Esophagus mucosa (tissue), 1 donor: ENCODE measurements around the gene ADRA1B. TPM values are rescaled to one million over a fixed set of nuclear protein-coding genes. Genes with fewer than 3 reads are reported as not detected.

Experiments
- ATAC-seq: fragments of 200-7000 bp; cut with Tn5 transposase; one replicate; pipeline ENCODE4 v1.9.1; 2020
- total RNA-seq: library from RNA; stranded (reverse); gene quantifications from one replicate; pipeline ENCODE4 v1.2.4, GENCODE V29; 2023
- donor health status: DM: yes; HTN: yes; CAD: no.

Gene ADRA1B
- total RNA-seq, 1 donor from 2014 or later, result not detected

DNA sequence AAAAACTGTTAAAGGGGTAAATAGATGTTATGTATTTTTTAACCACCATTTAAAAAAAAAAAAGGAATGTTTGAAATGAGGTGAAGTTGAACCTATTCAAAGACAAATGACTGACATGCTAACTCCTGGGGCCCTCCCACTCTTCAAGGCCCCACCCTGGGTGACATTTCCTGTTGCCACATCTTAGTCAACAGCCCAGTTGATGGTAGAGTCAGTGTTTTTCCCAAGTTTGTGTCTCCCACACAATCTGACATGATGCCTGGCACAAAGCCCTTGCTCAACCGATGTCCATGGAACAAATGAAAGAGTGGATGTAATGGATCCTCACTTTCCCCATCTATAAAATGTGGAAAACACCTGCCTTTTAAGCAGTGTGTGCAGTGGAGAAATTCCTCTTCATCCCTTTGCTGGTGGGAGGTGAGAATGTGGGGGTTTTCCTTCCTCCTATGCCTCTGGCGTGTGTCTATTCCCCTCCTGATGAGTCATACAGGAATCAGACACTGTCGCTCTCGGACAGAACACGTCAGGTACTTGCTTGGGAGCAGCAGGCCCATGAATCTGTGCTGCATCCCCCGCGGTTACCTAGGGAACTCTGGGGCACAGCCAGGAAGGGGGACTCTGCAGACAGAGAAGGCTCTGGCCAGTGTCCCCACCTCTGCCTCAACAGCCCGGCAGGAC lies 13.7 kb upstream of the ADRA1B start:
- no peak for ATAC-seq

DNA sequence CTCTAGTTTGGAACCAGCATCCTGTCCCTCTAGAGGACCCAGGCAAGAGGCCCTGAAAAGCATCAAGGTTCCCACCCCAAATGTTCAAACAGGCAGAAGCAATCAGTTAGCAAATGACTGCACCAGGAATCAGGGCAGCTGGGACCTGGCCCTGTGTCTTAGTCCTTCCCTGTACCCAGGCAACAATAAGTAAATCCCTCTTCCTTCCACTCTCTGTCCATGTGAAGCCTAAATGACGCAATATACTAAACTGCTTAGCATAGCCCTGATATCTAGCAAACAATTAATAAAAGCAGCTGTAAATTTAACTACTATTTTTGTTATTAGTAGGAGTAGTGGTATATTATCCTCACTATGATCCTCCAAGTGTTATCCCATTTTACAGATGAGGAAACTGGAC lies 13.2 kb upstream of the ADRA1B start:
- ATAC-seq, result no peak

DNA sequence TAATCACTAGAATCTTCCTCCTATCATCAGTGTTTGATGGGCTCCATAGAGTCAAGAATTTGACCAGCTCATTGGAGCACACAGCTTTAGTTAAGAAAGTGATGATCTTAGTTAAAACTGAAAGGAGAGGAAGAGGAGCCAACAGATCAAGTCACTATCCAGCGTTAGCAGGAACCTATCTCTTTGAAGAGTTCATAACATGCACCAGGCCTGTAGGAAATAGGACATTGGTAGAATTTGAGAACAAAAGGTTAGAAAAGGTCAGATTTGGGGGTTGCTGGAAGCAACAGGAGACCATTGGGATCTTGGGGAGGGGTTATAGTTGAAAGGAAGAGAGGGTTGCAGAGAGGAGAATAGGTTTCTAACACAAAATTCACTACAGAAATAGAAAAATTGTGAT lies 11.4 kb upstream of the ADRA1B start:
- no peak for ATAC-seq

DNA sequence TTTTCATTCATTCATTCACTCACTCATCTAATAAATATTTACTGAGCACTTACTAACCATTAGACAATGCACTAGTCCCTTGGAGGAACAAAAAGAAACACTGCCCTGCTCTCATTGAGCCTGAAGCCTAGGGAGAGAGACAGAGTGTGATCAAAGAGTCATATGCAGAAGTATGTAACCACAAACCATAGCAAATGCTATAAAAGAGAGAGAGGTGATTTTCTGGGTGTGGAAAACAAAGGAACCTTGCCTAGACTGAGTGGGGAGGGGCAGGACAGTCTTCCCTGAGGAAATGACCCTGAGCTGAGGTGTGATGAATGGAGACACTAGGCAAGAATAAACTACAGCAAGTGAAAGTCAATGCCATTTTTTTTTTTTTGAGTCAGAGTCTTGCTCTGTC lies 10.8 kb upstream of the ADRA1B start:
- peak; percentile 87 for ATAC-seq

DNA sequence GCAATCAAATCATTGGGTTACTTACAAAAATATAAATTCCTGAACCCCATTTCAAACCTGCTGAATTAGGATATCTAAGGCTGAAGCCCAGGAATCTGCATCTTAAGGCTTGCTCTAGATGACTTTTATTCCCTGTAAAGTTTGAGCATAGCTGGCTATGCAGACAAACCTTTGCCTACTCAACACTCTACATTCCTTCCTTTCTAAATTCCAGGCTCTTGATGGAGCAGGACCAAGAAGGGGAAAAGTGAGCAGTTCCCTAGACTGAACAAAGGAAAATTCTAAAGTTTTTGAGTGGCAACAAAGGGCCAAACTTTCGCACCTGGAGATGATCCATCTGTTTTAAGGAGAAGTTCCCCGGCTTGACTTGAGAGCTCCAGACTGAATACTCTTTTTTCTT lies 9.8 kb upstream of the ADRA1B start:
- ATAC-seq, result no peak

DNA sequence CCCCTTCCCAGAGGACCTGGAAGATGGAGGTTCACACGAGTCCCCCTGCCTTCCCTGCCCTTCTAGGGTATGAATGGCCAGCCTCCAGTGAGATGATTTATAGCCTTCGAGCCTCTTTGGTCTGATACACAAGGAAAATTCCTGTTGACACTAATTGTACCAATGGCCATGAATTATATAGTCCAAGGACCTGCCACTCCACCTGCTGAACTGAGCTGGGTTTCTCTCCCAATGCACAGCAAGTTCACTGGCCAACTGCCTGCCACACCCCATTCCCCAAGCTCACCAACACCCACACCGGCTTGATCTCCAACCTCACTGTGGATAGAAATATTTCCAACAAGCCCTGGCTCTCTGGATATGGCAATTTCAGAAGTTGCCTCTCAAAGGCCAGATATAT lies 9.3 kb upstream of the ADRA1B start:
- ATAC-seq, result peak; percentile 41

DNA sequence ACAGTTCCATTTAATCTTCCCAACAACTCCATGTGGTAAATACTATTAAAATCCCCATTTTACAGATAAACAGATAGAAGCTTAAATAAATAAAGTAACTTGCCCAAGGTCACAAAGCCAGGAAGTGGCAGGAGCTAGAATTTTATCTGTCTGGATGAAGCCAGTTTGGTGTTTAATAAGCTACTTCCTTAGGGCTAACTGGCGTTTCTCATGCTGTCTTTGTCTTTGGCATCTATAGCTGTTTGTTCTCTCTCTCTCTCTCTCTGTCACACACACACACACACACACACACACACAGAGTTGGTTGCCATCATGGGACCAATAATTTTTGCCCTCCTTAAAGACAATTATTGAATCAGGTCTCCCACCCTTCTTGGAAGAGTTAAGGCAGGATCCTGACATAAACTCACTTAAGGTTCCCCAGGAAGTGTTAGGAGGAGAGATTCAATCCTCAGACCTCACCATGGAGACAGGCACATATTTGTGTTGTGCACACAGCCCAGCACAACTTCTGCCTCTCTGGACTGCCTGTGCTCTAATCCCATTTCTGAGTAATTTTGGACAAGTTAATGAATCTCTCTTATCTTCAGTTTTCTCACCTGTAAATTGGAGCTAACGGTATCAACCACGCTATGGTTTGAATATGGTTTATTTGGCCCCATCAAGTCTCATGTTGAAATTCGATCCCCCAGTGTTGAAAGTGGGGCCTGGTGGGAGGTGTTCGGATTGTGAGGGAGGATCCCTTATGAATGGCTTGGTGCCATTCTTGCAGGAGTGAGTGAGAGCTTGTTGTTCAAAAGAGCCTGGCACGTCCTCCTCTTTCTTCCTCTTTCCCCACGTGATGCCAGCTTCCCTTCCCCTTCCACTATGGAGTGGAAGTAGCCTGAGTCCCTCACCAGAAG lies 8.3 kb upstream of the ADRA1B start:
- ATAC-seq, result no peak

DNA sequence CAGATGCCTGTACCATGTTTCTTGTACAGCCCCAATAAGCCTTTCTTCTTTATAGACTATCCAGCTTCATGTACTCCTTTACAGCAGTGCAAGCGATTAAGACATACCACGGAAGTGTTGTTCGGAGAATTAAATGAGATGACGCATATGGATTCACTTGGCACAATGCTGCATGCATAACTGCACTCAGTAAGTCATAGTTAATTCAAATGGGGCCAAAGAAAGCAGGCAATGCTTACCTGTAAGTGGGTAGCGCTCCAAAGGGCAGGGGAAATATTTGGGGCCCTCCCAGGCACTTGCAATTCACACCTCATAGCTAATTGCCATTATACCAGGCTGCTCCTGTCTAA lies 7.7 kb upstream of the ADRA1B start:
- ATAC-seq, result peak; percentile 77

DNA sequence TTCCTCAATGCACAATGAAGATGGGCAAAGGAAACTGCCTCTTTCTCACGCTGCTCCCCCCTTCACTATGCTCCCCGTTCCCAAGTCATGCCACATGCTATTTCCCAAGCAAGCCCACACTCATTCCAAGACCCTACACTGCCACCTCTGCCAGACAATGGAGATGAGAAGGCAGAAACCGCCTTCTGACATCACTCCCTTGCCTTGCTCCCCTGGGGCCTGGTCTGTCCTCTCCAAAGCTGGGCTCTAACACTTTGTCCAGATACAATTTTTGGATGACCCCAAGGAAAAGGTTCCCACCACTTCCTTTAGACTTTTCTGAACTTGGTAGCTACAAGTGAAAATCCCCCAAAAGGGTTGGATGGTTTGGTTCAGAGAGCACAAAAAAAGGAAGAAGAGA lies 7.2 kb upstream of the ADRA1B start:
- ATAC-seq, result no peak

DNA sequence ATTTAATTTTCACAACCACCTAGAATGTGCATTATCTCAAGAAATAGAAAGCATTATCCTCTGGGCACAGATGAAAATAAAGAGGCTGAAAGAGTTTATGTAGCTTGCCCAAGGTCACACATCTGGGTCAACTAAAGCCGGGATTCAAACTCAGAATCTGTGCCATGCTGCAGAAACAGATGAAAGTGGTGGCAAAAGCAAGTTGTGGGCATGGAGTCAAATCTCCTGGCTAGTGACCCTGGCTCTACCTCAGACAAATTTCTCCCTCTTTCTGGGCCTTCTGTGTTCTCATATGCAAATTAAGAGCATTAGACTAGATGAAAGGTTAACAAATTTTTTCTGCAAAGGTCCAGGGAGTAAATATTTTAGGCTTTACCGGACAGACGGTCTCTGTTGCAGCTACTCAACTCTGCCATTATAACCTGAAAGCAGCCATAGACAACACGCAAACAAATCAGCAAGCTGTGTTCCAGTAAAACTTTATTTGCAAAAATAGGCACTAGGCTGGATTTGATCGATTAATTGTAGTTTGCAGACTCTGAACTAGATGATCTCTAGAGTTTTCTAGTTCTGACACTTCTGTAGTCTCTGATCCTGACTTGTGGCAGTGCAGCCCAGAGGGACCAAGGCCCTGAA lies 6.0 kb upstream of the ADRA1B start:
- no peak for ATAC-seq

DNA sequence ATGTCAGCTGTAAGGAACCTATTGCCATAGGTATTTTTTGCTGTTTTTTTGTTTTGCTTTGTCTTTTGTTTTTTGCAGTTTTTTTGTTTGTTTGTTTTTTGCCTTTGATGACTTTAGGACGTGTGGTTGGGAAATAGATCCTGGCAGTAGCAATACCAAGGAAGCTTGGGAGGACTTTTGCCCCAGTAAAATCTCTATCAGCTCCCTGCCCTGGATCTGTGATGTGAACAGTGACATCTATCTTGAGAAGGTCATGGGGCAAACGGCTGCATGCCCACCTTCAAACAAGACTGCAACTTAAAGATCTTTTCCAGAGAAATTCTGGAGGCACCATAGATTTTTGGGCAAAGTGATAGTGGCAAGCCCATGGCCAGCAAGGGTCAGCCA lies 5.4 kb upstream of the ADRA1B start:
- no peak for ATAC-seq

DNA sequence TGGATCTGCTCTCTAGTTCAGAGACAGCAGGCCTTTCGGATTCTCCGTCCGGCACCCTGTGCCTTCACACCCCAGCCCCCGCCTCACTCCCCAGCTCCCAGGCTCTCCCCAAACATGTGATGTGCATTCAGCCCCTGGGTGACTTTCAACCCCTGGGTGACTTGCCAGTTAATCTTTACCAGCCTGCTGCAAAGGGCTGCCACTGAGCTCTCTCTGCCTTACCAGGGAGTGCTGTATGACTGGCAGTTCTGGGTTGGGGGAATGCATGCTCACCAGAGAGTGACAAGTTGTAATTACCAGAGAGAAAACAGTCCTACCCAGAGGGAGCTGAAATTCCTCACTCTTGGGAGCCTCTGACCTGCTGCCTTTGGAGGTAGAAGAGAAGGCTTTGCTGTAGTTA lies 4.9 kb upstream of the ADRA1B start:
- ATAC-seq, result no peak

DNA sequence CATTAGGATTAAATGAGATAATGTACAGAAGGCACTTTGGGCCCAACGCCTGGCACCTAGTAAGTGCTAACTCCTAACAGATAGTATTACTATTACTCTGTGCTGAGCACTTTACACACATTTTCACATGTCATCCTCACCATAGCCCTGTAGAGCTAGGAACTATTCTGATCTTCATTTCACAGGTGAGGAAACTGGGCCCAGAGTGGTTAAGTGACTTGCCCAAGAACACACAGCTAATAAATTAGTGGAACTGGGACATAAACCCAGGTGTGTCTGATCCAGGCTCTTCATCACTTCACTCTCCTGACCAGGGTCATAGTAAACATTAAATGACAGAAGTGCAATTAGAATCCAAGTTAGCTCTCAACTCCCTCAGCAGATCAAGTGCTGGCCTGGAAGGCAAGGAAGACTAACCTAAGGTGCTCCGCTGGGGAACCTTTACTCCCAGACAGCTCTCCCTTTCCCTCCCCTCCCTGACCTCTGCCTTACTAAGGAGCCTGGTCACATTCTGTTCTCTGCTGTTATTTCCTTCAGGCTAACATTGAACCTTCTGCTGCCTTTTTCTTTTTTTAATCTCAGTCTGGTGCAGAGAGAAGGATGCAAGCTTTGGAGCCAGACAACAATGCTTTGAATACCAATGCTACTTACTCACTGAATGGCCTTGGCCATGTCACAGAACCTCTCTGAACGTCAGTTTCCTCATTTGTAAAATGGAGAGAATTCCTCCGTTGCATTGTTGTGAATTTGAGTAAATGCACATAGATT lies 4.1 kb upstream of the ADRA1B start:
- ATAC-seq, result peak; percentile 12

DNA sequence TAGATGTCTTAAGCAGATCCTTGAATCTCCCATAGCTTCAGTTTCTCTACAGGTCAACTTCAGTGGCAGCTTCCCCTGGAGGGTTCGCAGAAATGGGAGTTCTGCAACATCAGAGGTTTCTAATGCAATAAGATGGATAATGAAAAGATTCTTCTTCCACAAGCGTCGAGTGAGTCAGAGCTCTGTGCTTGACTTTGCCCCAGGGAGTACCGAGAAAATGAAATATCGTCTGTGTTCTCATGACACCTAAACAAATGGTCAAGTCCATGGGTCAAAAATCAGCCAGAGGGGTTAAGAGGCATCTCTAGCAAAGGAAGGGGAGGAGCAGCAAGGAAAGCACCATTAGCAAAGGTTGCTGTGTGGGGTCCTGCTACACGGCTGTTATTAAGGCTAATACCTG lies 3.2 kb upstream of the ADRA1B start:
- ATAC-seq, result peak; percentile 19

DNA sequence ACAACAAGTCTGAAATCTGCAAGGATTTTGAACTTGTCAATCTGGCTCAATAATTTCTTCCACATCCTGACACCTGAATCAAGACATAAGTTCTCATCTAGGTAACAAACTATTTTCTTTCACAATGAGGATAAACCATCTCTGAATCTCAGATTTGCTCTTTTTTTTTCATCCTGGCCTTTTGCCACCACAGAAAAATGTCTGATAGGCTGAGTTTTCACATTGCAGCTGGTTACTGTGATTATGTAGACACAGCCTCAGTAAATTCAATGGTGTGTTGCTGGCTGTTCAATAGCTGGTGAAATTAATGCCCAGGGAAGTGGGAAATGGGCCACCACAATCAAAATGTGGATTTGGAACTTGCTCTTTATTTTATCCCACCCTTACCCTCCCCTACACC lies 2.8 kb upstream of the ADRA1B start:
- ATAC-seq, result no peak

DNA sequence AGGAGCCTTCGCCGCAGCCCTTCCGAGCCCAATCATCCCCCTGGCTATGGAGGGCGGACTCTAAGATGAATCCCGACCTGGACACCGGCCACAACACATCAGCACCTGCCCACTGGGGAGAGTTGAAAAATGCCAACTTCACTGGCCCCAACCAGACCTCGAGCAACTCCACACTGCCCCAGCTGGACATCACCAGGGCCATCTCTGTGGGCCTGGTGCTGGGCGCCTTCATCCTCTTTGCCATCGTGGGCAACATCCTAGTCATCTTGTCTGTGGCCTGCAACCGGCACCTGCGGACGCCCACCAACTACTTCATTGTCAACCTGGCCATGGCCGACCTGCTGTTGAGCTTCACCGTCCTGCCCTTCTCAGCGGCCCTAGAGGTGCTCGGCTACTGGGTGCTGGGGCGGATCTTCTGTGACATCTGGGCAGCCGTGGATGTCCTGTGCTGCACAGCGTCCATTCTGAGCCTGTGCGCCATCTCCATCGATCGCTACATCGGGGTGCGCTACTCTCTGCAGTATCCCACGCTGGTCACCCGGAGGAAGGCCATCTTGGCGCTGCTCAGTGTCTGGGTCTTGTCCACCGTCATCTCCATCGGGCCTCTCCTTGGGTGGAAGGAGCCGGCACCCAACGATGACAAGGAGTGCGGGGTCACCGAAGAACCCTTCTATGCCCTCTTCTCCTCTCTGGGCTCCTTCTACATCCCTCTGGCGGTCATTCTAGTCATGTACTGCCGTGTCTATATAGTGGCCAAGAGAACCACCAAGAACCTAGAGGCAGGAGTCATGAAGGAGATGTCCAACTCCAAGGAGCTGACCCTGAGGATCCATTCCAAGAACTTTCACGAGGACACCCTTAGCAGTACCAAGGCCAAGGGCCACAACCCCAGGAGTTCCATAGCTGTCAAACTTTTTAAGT lies 819 bp downstream of the ADRA1B start:
- no peak for ATAC-seq

DNA sequence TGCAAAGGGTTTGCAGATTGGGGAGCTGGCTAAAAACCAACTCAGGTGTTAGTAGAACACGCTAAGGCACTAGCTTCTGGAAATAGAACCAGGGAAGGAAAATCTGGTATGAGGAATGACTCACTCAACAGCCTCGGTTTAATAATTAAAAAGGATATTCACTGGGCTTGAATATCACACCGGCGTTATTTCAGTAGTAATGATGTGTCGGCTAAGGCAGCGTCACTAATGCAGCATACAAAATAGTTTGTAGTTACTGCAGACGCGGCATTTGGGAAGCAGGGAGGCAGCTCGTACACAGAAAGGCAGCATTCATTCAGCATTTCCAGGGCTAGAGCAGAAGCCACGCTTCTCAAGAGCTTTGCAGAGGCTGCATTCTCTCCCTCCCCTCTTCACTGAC lies 1.7 kb downstream of the ADRA1B start:
- no peak for ATAC-seq

DNA sequence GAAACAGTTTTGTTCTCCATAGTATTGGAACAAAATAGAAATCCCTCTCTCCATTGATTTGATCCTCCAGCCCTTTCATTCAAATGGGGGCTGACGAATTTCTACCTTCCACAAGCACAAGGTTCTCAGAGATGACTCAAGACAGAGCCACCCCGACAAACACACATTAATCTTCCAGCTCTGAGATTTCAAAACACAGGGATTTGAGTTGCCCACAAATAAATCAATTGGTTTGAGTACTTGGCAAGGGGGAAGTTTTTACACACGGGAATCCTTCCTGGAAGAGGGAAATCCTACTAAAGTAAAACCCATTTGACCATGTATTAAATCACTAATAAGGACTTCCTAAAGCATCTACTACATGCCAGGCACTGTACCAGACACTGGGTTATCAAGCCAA lies 5.4 kb downstream of the ADRA1B start:
- ATAC-seq, result no peak

DNA sequence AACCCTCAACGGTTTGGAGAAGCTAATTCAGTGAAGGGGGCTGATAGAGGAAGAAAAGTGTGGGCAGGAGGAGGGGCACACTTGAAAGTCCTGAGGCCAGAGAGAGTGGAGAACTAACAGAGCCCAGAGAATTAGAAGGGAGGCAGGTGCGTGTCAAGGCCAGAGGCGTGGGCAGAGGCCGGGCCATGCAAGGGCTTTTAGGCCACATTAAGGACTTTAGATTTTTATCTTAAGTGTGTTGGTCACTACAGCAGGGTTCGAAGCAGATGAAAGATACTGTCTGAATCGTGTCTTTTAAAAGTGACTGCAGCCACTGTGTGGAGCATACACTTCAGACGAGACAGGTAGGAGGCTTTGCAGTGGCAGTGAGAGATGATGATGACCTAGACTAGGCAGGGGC lies 6.7 kb downstream of the ADRA1B start:
- ATAC-seq, result no peak

DNA sequence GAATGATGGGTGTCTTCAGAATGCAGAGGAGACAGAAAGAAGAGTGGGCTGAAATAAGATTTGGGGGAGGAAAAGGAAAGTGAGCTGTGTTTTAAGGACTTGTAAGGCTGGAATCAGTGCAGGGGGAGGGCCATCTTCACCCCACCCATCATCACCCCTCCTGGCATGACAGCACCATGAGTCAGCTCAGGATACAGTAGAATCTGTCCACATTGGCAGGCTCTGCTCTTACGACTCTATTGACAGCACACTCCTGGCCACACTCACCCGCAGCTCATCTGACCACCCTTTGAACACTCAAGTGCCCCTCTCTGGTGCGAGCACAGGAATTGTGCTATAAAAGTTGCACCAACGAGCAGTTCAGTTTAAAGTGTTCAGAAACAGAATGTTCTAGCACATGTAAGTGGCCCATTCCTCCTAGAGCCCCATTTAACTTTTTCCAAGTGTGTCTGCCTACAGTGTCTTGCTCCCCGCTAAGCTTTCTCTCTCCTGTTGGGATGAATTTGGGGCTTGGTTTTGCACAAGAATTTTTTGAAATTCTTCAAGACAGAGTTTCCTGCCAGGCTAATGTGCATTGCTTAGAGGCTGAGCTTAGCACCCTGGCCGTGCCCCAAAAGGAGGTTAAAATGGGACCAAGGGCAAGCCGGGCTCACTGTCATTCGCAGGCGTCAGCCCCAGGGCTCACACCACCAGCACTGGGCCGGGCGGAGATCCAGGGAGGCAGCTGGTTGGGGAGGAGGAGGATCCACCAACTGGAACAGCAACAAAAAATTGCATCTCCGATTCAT lies 12.0 kb downstream of the ADRA1B start:
- peak; percentile 73 for ATAC-seq

DNA sequence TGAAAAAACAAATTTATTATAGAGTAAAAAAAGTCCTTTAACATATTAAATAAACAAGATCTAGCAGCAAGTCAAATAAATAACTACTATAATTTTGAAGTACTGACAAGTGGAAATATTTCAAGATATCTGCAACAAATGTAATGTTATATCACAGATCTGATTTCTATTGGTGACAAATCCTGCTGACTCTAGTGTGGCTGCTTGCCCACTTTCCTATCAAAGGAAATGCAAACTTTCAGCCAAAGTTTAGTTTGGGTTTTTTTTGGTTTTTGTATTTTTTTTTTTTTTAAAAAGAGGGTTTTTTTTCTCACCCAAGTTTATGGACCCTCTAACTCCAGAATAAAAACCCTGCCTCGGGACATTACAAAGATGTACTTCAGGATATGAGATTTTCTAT lies 12.9 kb downstream of the ADRA1B start:
- no peak for ATAC-seq
